Stimulated activated CD4-positive, alpha-beta T cell treated with anti-CD3 and anti-CD28 coated beads, Interleukin-4, amount 100 ng/mL, for 24 hours (primary cell): Measurements from ENCODE around the gene UGT1A4.
"Not testable (repeated sequence)": the region's sequence is repeated elsewhere in the genome, so short reads cannot be mapped to it uniquely, and the experiment has no call there.

Experiments
- DNase-seq: peaks from one replicate; pipeline ENCODE4 v3.0.0-alpha.2; 2020

UGT1A4 gene

DNA sequence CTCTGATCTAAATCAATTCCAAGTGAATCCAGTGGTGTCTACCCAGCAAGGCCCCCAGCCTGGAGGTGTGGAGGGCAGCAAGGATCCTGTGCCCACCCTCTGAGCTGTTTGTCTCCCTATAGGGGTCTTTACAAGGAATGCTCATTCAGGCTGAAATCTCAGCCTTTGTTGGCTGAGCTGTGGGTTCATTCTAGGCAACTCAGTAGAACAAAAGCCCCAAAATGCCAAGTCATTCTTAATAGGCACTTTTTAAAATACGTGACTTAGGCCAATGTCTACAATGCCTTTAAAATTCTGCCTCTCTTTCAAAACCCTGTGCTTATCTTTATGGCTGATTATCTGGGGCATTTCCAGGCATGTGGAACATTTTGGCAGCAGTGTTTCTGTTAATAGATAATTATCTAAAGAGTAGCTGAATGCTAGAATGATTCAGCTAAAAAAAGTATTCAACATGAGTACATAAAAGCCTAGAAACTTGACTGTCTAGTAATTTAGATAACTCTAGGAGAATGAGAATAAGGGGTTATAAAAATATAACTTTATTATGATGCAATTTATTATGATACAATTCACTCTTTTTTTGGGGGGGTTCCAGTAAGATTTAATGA, 18.4 kb upstream of the UGT1A4 start:
- no peak for DNase-seq

DNA sequence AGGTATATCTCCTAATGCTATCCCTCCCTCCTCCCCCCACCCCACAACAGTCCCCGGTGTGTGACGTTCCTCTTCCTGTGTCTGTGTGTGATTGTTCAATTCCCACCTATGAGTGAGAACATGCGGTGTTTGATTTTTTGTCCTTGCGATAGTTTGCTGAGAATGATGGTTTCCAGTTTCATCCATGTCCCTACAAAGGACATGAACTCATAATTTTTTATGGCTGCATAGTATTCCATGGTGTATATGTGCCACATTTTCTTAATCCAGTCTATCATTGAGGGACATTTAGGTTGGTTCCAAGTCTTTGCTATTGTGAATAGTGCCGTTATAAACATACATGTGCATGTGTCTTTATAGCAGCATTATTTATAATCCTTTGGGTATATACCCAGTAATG, 17.7 kb upstream of the UGT1A4 start:
- not testable (repeated sequence) for DNase-seq

DNA sequence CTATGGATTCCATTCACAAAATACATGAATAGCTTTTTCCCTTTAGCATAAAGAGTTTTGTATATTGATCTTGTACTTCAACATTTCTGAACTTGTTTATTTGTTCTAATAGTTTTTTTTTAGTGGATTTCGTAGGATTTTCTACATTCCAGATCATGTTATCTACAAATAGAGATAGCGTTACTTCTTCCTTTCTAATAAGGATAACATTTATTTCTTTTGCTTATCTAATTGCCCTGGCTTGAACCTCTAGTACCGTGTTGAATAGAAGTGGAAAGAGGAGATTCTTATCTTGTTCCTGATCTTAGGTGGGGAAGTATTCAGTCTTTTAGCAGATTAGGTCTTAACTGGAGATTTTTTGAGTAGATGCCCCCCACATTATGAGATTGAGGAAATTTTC, 16.3 kb upstream of the UGT1A4 start:
- DNase-seq: no peak

DNA sequence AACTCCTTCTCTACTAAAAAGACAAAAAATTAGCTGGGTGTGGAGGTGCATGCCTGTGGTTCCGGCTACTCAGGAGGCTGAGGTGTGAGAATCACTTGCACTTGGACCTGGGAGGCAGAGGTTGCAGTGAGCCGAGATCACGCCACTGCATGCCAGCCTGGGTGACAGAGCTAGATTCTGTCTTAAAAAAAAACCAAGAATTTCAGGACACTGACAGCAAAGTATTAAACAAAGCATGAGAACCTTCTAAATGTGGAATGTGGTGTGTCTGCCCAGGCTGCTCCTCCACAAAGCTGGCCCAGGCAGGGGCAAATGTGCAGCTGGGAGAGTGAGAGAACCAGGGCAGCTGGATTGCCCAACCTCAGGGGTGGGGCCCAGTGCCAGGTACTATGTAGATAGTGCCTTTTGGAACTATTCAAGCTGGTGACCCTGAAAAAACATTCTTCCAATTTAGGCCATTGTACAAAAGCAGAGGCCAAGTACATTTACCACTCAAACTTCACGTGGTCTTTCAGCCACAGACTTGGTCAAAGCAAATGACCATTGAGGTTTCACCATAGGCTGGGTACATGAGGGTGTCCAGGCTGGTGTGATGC, 12.5 kb upstream of the UGT1A4 start:
- no peak for DNase-seq

DNA sequence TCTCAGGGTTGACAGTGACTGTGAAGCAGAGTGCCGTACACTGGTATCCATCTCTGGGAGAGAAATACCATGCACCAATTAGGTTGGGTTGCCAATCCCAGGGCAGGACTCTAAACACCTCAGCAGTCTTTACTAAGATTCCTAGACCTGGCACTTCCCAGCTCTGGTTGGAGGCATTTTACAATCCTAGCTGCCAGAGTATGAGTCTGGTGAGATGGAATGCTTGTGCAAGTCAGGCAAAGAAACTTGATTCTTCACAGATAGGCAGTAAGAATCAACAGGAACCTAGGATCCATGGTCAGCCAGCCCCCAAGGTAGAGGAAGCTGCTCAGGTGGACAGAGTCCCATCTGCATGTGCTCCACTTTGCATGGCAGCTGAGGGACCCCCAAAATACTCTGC, 11.8 kb upstream of the UGT1A4 start:
- DNase-seq: no peak

DNA sequence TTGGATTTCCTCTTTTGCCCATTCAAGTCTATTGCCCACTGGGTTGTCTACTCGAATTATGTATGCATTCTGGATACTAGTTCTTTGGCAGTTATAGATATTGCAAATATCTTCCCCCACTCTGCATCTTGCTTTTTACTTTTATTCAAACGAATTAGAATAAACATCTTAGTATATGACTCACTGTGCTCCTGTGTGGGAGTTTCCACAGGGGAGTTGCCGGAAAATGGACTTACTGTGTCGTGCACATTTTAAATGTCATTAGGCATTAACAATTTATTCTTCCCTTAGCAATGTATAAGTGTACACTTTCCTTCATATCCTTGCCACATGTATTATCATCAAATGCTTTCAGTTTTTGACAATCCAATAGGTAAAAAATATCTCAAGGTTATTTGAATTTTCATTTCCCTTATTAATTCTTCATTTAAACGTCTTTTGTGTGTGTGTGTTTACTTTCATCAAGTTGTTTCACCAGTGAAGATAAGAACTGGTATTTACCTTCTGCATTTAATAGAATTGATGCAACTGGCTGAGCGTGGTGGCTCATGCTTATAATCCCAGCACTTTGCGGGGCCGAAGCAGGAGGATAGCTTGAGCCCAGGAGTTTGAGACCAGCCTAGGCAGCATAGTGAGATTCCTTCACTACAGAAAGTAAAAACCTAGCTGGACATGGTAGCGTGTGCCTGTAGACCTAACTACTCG, 10.4 kb upstream of the UGT1A4 start:
- DNase-seq: no peak

DNA sequence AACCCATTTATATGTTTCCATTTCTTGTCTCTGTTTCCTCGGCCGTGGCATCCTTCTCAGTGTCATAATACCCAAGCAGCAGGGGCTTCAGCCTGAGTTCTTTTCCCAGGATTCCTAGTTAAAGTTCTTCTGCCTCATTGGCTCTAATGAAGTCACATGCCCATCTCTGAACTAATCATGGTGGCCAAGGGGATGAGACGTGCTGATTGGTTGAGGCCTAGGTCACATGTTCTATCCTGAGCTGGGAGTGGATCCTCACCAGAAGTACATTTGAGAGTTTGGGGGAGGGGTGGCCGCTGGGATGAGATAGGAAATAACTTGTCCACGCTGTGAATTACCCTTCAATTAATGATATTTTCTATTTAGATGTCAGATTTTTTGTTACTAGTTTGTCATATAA, 9.6 kb upstream of the UGT1A4 start:
- DNase-seq: no peak

DNA sequence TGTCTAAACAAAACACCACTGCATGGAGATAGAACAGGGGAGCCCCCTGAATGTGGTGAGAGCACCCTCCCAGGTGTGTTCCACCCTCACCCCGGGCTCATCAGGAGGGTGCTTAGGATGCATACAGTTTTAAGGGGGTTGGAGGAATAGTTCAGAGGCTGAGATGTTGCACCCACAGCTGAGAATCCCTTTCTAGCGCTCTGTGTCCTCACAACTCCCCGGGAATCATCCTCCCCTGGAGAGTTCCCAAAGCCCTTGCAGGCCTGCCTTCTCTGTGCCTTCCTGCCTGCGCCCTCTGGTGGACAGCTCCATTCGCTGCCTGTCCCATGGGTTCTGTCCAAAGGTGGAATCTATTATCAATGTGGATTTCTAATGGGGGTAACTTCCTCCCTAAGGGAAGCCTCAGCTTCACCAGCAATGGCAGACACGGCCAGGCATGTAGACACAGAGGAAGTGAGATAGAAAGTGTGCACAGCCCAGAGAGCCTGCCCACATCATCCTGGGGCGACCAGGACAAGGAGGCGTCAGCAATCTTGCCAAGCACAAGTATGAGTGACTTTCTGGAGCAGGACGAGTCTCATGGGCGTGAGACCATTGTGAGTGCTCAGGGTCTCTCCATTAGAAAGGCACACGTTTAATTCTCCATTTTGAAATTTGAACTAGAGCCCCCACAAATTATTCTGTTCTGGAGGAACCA, 7.1 kb upstream of the UGT1A4 start:
- DNase-seq: peak; percentile 71

DNA sequence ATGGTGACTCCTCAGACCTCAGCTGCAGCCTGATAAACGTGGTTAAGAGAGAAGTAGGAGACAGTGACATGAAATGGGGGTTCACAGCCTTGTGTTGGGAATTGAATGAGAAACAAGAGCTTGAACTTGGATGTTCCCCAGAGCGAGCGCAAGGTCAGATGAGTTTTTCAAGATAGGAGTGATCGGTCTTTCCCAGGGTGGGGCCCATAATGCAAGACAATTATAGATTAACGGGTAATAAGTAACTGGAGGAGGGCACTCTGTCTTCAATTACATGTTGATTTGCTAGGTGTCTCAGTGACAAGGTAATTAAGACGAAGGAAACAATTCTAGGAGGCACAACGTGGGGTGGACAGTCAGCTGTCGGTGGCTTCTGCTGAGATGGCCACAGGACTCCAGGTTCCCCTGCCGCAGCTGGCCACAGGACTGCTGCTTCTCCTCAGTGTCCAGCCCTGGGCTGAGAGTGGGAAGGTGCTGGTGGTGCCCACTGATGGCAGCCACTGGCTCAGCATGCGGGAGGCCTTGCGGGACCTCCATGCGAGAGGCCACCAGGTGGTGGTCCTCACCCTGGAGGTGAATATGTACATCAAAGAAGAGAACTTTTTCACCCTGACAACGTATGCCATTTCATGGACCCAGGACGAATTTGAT, 5.8 kb upstream of the UGT1A4 start, which contains the start of gene UGT1A5:
Gene UGT1A5, plus strand, starts transcription at position 297 of the 651 bp plus-strand sequence. Its CDS starts 85 bp downstream, at position 382.
- no peak for DNase-seq

DNA sequence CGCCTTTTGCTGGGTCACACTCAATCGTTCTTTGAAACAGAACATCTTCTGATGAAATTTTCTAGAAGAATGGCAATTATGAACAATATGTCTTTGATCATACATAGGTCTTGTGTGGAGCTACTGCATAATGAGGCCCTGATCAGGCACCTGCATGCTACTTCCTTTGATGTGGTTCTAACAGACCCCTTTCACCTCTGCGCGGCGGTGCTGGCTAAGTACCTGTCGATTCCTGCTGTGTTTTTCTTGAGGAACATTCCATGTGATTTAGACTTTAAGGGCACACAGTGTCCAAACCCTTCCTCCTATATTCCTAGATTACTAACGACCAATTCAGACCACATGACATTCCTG, 5.3 kb upstream of the UGT1A4 start:
- no peak for DNase-seq

DNA sequence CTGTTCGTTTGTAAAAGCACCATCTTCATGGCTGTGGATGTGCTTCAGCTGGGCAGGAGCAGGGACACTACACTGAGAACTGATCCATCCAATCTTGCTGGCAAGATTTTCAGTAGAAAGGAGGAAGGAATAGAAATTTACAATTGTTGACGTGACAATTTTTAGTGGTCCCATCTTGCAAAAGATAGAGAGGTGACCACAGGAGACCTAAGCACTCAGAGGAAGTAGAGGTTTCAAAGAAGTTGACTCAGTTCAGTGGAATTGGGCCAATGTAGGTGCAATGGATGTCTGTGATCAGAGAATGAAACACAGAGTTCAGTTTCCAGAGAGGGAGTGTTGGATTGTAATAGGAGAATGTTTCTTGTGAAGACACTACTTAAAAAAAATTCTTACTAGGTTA, 4.4 kb upstream of the UGT1A4 start:
- no peak for DNase-seq

DNA sequence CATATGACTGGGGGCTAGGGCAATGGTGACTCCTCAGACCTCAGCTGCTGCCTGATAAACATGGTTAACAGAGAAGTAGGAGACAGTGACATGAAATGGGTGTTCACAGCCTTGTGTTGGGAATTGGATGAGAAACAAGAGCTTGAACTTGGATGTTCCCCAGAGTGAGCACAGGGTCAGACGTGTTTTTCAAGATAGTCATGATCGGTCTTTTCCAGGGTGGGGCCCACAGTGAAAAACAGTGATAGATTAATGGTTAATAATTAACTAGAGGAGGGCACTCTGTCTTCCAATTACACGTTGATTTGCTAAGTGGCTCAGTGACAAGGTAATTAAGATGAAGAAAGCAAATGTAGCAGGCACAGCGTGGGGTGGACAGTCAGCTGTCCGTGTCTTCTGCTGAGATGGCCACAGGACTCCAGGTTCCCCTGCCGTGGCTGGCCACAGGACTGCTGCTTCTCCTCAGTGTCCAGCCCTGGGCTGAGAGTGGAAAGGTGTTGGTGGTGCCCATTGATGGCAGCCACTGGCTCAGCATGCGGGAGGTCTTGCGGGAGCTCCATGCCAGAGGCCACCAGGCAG, 10.3 kb downstream of the UGT1A4 start, which contains the start of gene UGT1A3:
Gene UGT1A3, plus strand, starts transcription at position 320 of the 579 bp plus-strand sequence. Its CDS starts 85 bp downstream, at position 405.
- no peak for DNase-seq

DNA sequence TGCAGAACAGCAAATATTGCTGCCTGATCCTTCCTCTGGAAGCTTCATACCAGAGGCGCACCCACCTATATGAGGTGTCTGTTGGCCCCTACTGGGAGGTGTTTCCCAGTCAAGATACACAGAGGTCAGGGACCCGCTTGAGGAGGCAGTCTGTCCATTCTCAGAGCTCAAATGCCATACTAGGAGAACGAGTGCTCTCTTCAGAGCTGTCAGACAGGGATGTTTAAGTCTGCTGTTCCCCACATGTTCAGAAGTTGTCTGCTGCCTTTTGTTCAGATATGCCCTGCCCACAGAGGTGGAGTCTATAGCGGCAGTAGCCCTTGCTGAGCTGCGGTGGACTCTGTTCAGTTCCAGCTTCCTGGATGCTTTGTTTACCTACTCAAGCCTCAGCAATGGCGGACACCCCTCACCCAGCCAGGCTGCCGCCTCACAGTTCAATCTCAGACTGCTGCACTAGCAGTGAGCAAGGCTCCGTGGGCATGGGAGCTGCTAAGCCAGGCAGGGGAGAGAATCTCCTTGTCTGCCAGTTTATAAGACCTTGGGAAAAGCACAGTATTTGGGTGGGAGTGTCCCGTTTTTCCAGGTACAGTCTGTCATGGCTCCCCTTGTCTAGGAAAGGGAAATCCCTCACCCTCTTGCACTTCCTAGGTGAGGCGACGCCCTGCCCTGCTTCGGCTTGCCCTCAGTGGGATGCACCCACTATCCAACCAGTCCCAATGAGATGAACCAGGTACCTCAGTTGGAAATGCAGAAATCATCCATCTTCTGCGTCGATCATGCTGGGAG, 18.5 kb downstream of the UGT1A4 start:
- DNase-seq: not testable (repeated sequence)

DNA sequence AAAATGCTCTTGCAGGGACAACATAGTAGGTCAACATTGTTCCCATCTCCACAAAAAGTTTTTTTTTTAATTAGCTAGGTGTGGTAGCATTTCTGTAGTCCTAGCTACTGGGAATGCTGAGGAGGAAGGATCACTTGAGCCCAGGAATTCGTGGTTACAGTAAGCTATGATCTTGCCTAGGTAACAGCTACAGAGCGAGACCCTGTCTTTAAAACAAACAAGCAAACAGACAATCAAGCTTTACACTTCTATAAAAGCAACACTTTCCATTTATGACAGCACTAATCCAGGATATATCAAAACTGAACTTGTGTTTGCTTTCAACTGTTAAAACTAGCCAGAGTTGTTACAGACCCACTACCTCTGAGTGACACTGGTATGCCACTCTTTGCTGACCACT, 22.3 kb downstream of the UGT1A4 start:
- DNase-seq: no peak

DNA sequence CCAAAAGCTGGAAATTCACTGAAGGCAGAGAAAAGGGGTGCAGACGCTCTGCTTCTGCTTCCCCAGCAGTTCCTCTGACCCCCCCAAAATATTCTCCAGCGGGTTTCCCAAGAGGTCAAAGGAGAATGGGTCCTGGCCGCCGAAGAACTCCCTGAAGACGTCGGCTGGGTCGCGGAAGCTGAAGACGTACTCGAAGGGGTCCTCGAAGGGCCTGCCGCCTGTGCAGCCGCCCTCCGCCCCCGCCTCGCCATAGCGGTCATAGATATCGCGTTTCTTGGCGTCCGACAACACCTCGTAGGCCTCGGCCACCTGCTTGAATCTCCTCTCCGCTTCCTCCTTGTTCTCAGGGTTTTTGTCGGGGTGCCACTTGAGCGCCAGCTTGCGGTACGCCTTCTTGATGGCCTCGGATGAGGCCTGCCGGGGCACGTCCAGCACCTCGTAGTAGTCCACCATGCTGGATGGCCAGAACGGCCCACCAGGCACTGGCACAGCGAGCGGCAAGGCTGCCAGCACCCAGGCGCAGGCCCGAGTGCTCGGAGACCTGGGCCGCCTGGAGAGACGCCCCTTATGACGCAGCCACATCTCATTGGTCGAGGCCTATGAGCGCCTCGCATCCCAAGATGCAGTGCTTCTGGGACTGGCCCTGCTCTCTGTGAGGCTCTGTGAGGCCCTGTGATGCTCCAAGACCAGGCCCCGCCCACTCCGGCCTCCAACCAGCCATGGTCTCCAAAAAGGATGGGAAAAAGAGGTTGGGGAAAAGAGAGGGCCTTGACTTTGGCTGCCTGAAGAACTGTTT, 25.1 kb downstream of the UGT1A4 start:
- no peak for DNase-seq

DNA sequence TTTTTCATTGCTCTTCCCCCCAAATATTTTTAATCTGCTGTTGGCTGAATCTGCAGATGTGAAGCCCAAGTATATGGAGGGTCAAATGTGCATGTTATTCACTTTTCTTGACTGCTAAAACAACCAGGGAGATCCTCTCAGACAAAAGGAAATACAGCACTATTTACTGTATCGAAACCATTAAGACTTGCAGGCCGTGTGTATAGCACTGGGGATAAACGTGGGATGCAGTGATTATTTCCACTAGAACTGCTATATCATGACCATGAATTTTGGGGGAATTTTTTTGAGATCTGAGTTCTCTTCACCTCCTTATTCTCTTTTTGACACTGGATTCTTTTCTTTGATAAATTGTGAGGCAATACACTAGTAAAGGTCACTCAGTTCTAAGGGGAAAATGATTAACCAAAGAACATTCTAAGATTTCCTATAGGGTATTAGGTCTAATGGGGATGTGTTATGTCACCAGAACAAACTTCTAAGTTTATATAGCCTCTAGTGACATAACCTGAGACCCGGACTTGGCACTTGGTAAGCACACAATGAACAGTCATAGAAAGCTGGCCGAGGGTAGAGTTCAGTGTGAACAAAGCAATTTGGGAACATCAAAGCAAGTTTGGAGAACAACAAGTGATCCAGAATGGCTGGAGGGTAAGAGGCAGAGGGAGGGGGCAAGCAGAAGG, 26.7 kb downstream of the UGT1A4 start:
- DNase-seq: no peak

DNA sequence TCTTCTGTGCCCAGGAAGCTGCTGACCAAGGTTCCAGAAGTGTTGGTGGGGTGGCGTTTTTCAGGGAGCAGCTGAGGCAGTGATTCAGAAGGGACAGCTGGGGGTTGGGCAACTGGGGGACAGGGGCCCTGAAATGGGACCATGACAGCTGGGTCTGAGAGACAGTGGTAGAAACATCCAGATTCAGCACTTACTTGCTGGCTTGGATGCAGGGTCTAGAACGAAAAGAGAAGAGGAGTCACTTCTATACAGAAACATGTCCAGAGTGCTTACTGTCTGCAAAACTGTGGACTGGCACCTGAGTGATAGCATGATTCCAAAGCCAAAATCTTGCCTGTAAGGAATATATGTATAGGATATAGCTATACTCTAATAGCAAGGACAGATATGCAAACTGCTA, 27.3 kb downstream of the UGT1A4 start:
- not testable (repeated sequence) for DNase-seq

DNA sequence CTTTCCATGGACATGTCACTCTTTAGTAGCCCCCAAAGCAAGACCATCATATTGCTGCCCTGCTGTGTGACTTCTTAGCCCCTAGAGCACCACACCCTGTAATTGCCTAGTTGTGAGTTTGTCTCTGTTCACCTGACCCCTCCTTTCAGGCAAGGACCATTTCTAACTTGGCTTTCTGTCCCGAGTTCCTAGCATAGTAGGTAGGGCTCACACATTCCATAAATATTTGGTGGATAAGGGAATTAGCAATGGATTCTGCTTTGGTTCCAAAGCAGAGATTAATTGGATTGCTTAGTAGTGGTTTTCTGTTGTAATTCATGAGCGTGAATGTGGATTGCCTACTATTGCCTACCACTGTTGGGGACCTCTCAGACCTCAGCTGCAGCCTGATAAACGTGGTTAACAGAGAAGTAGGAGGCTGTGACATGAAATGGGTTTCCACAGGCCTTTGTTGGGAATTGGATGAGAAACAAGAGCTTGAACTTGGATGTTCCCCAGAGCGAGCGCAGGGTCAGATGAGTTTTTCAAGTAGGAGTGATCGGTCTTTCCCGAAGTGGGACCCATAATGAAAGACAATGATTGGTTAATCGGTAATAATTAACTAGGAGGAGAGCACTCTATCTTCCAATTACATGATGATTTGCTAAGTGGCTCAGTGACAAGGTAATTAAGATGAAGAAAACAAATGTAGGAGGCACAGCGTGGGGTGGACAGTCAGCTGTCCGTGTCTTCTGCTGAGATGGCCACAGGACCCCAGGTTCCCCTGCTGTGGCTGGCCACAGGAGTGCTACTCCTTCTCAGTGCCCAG, 28.1 kb downstream of the UGT1A4 start:
- no peak for DNase-seq

DNA sequence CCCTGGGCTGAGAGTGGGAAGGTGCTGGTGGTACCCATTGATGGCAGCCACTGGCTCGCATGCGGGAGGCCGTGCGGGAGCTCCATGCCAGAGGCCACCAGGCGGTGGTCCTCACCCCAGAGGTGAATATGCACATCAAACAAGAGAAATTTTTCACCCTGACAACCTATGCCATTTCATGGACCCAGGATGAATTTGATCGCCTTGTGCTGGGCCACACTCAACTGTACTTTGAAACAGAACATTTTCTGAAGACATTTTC, 28.7 kb downstream of the UGT1A4 start:
- no peak for DNase-seq

DNA sequence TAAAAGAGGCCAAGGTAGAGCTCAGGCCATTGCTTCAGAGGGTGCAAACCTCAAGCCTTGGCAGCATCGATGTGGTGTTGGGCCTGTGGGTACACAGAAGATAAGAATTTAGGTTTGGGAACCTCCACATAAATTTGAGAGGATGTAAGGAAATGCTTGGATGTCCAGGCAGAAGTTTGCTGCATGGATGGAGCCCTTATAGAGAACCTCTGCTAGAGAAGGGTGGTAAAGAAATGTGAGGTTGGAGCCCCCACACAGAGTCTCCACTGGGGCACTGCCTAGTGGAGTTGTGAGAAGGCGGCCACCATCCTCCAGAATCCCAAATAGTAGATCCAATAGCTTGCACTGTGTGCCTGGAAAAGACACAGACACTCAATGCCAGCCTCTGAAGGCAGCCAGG, 32.2 kb downstream of the UGT1A4 start:
- not testable (repeated sequence) for DNase-seq
